BE2C (cell line): ENCODE data around the gene KIF14.
A peak's percentile ranks its signal among the peaks of the same experiment; 100 is the strongest.

Experiments
- DNase-seq: peaks from one replicate; pipeline ENCODE4 v3.0.0-alpha.2; 2020
- H3K27me3 ChIP-seq: fragments of 250-450 bp; sonication (Bioruptor Pico); 2 replicates; pipeline ENCODE4 v1.5.1; 2020; ENCODE audit warnings: mild to moderate bottlenecking
- H3K36me3 ChIP-seq: fragments of 250-450 bp; sonication (Bioruptor Pico); 2 replicates; pipeline ENCODE4 v1.5.1; 2020; ENCODE audit warnings: mild to moderate bottlenecking
- H3K4me1 ChIP-seq: fragments of 250-450 bp; sonication (Bioruptor Pico); 2 replicates; pipeline ENCODE4 v1.5.1; 2020
- H3K4me3 ChIP-seq: 2 replicates; pipeline ENCODE4 v1.5.1; 2011; ENCODE audit warnings: low read depth, low read length
- H3K9me3 ChIP-seq: fragments of 250-450 bp; sonication (Bioruptor Pico); 2 replicates; pipeline ENCODE4 v1.5.1; 2020
- TF ChIP-seq, protein P1 (sequence below): IDR thresholded peaks from 2 replicates; pipeline ENCODE4 v1.5.1; 2012; ENCODE audit warnings: mild to moderate bottlenecking, low read depth, low read length

KIF14 gene

DNA sequence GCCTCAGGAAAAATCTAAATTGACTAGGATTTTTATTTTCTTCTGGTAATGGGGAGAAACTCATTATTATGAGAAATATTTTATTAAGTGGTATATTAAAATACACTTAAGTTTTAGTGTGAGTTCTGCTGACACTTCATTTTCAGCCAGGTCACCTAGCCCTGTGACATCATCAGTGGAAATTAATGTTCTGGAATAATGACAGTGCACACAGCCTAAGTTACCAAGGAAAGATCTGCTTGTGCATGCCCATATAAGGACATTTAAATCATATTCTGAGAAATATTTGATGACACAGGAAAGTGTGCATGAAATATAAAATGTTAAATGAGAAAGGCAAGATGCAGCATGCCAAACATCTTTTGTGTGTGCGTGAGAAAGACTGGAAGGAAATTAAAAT lies 102.0 kb downstream of the KIF14 start:
- TF ChIP-seq, protein P1, sequence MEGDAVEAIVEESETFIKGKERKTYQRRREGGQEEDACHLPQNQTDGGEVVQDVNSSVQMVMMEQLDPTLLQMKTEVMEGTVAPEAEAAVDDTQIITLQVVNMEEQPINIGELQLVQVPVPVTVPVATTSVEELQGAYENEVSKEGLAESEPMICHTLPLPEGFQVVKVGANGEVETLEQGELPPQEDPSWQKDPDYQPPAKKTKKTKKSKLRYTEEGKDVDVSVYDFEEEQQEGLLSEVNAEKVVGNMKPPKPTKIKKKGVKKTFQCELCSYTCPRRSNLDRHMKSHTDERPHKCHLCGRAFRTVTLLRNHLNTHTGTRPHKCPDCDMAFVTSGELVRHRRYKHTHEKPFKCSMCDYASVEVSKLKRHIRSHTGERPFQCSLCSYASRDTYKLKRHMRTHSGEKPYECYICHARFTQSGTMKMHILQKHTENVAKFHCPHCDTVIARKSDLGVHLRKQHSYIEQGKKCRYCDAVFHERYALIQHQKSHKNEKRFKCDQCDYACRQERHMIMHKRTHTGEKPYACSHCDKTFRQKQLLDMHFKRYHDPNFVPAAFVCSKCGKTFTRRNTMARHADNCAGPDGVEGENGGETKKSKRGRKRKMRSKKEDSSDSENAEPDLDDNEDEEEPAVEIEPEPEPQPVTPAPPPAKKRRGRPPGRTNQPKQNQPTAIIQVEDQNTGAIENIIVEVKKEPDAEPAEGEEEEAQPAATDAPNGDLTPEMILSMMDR, result no peak
- no peak for DNase-seq
- no peaks in the 10 kb centered on the region for H3K9me3 ChIP-seq
- H3K4me1 ChIP-seq, result no peaks in the 10 kb centered on the region
- H3K27me3 ChIP-seq, result peaks cover 19% of the 10 kb centered on the region
- no peaks in the 10 kb centered on the region for H3K36me3 ChIP-seq
- no peak overlapping the region for H3K4me3 ChIP-seq

DNA sequence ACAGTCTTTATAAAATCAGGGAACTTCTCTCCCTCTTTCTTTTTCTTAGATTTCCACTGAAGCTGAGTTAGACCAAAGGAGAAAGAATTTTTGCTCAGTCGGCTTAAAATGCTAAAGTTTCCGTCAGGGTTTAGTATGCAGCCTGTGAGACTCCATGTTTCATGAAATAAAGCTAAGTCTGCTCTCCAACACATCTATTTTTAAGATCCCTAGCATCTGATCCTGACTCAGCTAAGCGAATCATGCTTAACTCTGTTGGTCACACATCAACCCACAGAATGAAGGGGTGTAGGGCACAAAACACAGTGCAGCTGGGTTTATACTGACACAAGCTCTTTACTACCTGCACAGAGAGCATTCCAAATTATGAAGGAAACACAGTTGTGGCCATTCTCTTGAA lies 108.4 kb downstream of the KIF14 start:
- H3K27me3 ChIP-seq, result peaks cover 36% of the 10 kb centered on the region
- H3K36me3 ChIP-seq, result no peaks in the 10 kb centered on the region
- DNase-seq, result no peak
- TF ChIP-seq, protein P1, result no peak
- H3K9me3 ChIP-seq, result no peaks in the 10 kb centered on the region
- H3K4me3 ChIP-seq, result no peak overlapping the region
- no peaks in the 10 kb centered on the region for H3K4me1 ChIP-seq

DNA sequence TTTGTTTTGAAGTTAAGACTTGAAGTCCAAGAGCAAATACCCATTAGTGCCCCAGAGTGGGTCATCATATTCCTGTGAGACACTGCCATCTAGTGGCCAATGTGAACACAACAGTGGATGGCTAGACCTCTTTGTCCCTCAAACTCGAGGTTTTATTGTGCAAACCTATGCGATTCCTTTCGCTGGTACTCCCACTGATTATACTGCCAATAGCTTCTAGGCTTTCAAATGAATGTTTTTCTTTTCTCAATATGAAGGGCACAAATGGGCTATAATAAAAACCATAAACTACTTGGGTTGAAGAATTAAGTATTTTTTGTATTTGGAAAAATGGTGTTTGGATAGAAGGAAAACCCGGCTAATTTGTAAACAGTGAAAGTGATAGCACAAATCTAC lies 110.3 kb downstream of the KIF14 start:
- DNase-seq, result peak; percentile 74
- Histone ChIP-seq H3K4me1 (no peaks in the 10 kb centered on the region), H3K4me3 (no peak overlapping the region), H3K36me3 (no peaks in the 10 kb centered on the region), H3K9me3 (no peaks in the 10 kb centered on the region), H3K27me3 (peaks cover 35% of the 10 kb centered on the region)
- TF ChIP-seq, protein P1, result peak; percentile 98

DNA sequence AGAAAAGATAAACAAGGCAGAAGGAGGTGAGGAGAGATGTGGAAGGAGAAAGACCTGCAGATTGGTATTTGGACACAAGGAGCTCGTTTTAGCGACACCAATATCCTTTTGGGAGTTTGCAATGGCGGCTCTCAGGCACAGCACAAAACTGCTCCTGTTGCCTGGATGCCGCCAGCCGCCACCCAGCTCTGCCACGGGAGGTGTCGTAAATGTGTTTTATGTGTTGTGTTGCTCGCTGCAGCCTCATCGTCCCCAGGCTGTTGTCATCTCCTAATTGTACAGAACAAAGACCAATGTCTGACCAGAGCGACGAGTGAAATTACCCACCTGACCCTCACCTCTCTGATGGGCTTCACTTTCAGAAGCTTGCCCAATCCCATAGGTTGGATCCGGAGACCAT lies 114.1 kb downstream of the KIF14 start:
- H3K4me1 ChIP-seq, result no peaks in the 10 kb centered on the region
- TF ChIP-seq, protein P1, result no peak
- H3K9me3 ChIP-seq, result no peaks in the 10 kb centered on the region
- no peak overlapping the region for H3K4me3 ChIP-seq
- DNase-seq, result no peak
- no peaks in the 10 kb centered on the region for H3K36me3 ChIP-seq
- H3K27me3 ChIP-seq, result peaks cover 14% of the 10 kb centered on the region

DNA sequence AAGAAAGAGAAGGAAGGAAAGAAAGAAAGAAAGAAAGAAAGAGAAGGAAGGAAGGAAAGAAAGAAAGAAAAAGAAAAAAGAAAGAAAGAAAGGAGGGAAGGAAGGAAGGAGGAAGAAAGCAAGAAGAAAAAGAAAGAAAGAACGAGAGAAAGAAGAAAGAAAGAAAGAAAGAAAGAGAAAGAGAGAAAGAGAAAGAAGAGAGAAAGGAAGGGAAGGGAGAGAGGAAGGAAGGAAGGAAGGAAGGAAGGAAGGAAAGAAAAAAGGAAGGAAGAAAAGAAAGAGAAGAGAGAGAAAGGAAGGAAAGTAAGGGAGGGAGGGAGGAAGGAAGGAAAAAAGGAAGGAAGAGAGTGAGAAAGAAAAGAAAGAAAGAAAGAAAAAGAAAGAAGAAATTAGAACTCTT lies 115.3 kb downstream of the KIF14 start:
- no peak overlapping the region for H3K4me3 ChIP-seq
- H3K9me3 ChIP-seq, result no peaks in the 10 kb centered on the region
- H3K4me1 ChIP-seq, result no peaks in the 10 kb centered on the region
- no peaks in the 10 kb centered on the region for H3K36me3 ChIP-seq
- TF ChIP-seq, protein P1, result no peak
- H3K27me3 ChIP-seq, result peaks cover 21% of the 10 kb centered on the region
- DNase-seq, result no peak
